KMS-11 (cell line): ENCODE data around the gene CACNA1D.

Experiments
- H2AFZ ChIP-seq: fragments of 200-600 bp; sonication (generic); 2 replicates; pipeline ENCODE4 v1.6.1; 2016; ENCODE audit warnings: antibody characterized with exemption, mixed run types, low read depth
- H3K27ac ChIP-seq: fragments of 200-600 bp; sonication (generic); 2 replicates; pipeline ENCODE4 v1.6.1; 2016; ENCODE audit warnings: mild to moderate bottlenecking, mixed run types
- H3K27me3 ChIP-seq: fragments of 200-600 bp; sonication (generic); 2 replicates; pipeline ENCODE4 v1.6.1; 2017; ENCODE audit warnings: mild to moderate bottlenecking, low read depth, mixed run types, moderate library complexity; ENCODE audit not compliant: insufficient read depth
- H3K36me3 ChIP-seq: fragments of 200-600 bp; sonication (generic); 2 replicates; pipeline ENCODE4 v1.6.1; 2017; ENCODE audit warnings: mild to moderate bottlenecking, mixed run types; ENCODE audit not compliant: insufficient read depth
- H3K4me1 ChIP-seq: fragments of 200-600 bp; sonication (generic); 2 replicates; pipeline ENCODE4 v1.6.1; 2016; ENCODE audit warnings: mild to moderate bottlenecking, low read depth, mixed run types; ENCODE audit not compliant: poor library complexity, severe bottlenecking
- H3K4me2 ChIP-seq: fragments of 200-600 bp; sonication (generic); 2 replicates; pipeline ENCODE4 v1.7.0; 2016; ENCODE audit warnings: mild to moderate bottlenecking, mixed run types
- H3K4me3 ChIP-seq: fragments of 200-600 bp; sonication (generic); IDR thresholded peaks from 2 replicates; pipeline ENCODE4 v1.6.1; 2017; ENCODE audit warnings: low read depth, low read length, mixed read lengths; ENCODE audit not compliant: insufficient read depth
- H3K79me2 ChIP-seq: fragments of 200-600 bp; sonication (generic); 2 replicates; pipeline ENCODE4 v1.6.1; 2016; ENCODE audit warnings: low read depth, mixed run types; ENCODE audit not compliant: insufficient read depth
- H3K9ac ChIP-seq: fragments of 200-600 bp; sonication (generic); 2 replicates; pipeline ENCODE4 v1.6.1; 2016; ENCODE audit warnings: mild to moderate bottlenecking, mixed run types
- H4K20me1 ChIP-seq: fragments of 200-600 bp; sonication (generic); 2 replicates; pipeline ENCODE4 v1.6.1; 2016; ENCODE audit warnings: mild to moderate bottlenecking, mixed run types; ENCODE audit not compliant: insufficient read depth
- TF ChIP-seq, protein P1 (sequence below): fragments of 200-600 bp; sonication (generic); conservative IDR thresholded peaks from 2 replicates; pipeline ENCODE4 v1.6.1; 2017; ENCODE audit warnings: low read depth, mild to moderate bottlenecking, antibody characterized with exemption, low read length, moderate library complexity, mixed read lengths

The CACNA1D gene

DNA sequence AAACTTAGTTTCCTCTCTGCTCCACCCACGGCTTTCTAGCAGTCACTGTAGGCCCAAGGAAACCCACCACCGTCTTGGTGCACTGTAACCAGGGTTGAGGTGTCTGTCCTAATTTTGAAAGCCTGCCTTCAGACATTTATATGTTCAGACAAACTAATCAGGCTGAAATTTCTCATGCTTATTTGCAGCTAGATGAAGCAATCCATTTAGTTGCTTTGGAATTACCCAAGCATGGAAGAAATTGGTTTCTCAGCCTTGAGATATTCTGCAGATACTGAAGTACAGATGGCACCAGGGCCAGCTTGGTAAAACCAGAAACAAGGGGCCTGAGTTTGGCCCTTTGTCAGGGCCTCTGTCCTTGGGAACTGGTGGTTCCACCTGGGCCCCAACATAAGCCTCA, 105.4 kb downstream of the CACNA1D start:
- Histone ChIP-seq H2AFZ (no peak overlapping the region), H3K4me1 (no peaks in the 10 kb centered on the region), H4K20me1 (no peaks in the 10 kb centered on the region), H3K36me3 (no peaks in the 10 kb centered on the region), H3K79me2 (no peaks in the 10 kb centered on the region), H3K27ac (no peak overlapping the region), H3K4me3 (no peak overlapping the region), H3K27me3 (no peaks in the 10 kb centered on the region), H3K9ac (no peak overlapping the region), H3K4me2 (no peak overlapping the region)
- TF ChIP-seq, protein P1, sequence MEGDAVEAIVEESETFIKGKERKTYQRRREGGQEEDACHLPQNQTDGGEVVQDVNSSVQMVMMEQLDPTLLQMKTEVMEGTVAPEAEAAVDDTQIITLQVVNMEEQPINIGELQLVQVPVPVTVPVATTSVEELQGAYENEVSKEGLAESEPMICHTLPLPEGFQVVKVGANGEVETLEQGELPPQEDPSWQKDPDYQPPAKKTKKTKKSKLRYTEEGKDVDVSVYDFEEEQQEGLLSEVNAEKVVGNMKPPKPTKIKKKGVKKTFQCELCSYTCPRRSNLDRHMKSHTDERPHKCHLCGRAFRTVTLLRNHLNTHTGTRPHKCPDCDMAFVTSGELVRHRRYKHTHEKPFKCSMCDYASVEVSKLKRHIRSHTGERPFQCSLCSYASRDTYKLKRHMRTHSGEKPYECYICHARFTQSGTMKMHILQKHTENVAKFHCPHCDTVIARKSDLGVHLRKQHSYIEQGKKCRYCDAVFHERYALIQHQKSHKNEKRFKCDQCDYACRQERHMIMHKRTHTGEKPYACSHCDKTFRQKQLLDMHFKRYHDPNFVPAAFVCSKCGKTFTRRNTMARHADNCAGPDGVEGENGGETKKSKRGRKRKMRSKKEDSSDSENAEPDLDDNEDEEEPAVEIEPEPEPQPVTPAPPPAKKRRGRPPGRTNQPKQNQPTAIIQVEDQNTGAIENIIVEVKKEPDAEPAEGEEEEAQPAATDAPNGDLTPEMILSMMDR, result no peak

- H3K79me2 ChIP-seq, result no peaks in the 10 kb centered on the region
- no peaks in the 10 kb centered on the region for H3K4me1 ChIP-seq
- H4K20me1 ChIP-seq, result no peaks in the 10 kb centered on the region
- H3K27me3 ChIP-seq, result no peaks in the 10 kb centered on the region
- no peak overlapping the region for H3K9ac ChIP-seq
- H3K4me3 ChIP-seq, result no peak overlapping the region
- H3K4me2 ChIP-seq, result no peak overlapping the region
- H2AFZ ChIP-seq, result no peak overlapping the region
- H3K36me3 ChIP-seq, result no peaks in the 10 kb centered on the region
- TF ChIP-seq, protein P1, result no peak
- no peak overlapping the region for H3K27ac ChIP-seq
Measured at GRCh38 chr3:53602866-53603265, 108.5 kb downstream of the CACNA1D start.

DNA sequence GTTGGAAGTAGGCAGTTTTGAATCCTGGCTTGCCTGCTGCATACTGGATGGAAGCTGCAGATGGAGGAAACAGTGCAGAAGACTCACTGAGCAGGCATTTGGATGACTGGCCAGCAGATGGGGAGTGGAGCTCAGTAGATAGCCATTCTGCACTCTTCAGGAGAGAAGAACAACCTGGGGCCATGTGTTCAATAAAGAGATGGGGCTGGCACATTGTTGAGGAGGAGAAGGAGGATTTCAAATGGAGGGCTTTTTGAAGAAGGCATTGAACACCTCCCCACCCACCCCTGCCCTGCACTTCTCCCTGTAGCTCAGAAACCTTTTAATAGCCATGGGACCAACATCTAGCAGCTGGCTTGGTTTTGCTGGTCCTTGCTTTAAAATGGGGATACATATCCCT, 109.8 kb downstream of the CACNA1D start:
- Histone ChIP-seq H2AFZ (no peak overlapping the region), H3K79me2 (no peaks in the 10 kb centered on the region), H3K9ac (no peak overlapping the region), H3K4me2 (no peak overlapping the region), H3K4me3 (no peak overlapping the region), H3K4me1 (no peaks in the 10 kb centered on the region), H3K27ac (no peak overlapping the region), H3K36me3 (no peaks in the 10 kb centered on the region), H4K20me1 (no peaks in the 10 kb centered on the region), H3K27me3 (no peaks in the 10 kb centered on the region)
- TF ChIP-seq, protein P1, result no peak

GRCh38 chr3:53606793-53607192, 112.4 kb downstream of the CACNA1D start:
- Histone ChIP-seq H4K20me1 (no peaks in the 10 kb centered on the region), H3K4me1 (no peaks in the 10 kb centered on the region), H3K4me2 (no peak overlapping the region), H3K79me2 (no peaks in the 10 kb centered on the region), H3K27me3 (no peaks in the 10 kb centered on the region), H3K9ac (no peak overlapping the region), H3K27ac (no peak overlapping the region), H3K4me3 (no peak overlapping the region), H3K36me3 (no peaks in the 10 kb centered on the region), H2AFZ (no peak overlapping the region)
- TF ChIP-seq, protein P1, result no peak

- no peaks in the 10 kb centered on the region for H4K20me1 ChIP-seq
- no peaks in the 10 kb centered on the region for H3K27me3 ChIP-seq
- H3K4me2 ChIP-seq, result no peak overlapping the region
- no peak overlapping the region for H3K27ac ChIP-seq
- TF ChIP-seq, protein P1, result no peak
- H2AFZ ChIP-seq, result no peak overlapping the region
- no peaks in the 10 kb centered on the region for H3K36me3 ChIP-seq
- no peaks in the 10 kb centered on the region for H3K4me1 ChIP-seq
- H3K79me2 ChIP-seq, result no peaks in the 10 kb centered on the region
- H3K9ac ChIP-seq, result no peak overlapping the region
- H3K4me3 ChIP-seq, result no peak overlapping the region
Measured at GRCh38 chr3:53612508-53612907, 118.1 kb downstream of the CACNA1D start.
